ENCODE results near the gene SORCS2. TPM values are rescaled to one million over a fixed set of nuclear protein-coding genes. Genes with fewer than 3 reads are reported as not detected.

The SORCS2 gene
- total RNA-seq, 2 donors from 2014 or later = 1.0 to 4.4 TPM

- Histone ChIP-seq H3K27me3 (replicated peaks; ENCODE audit: insufficient read depth) (no peaks in the 10 kb centered on the region), H3K4me3 (no peak overlapping the region), H3K4me1 (replicated peaks) (no peaks in the 10 kb centered on the region), H3K36me3 (no peaks in the 10 kb centered on the region), H3K27ac (no peak overlapping the region), H3K9me3 (no peaks in the 10 kb centered on the region)
- intact Hi-C loops (cut with DNase I) = no loop called here
- no peak for DNase-seq (ENCODE audit: low spot score)
- WGBS = 92% methylated on average over 22 of the region's 22 CpGs
- no peak for TF ChIP-seq POLR2AphosphoS5 (IDR thresholded peaks at IDR 0.05)
- no peak for TF ChIP-seq CTCF (IDR thresholded peaks at IDR 0.05)
- no peak for TF ChIP-seq POLR2A (IDR thresholded peaks at IDR 0.05)
Measured at GRCh38 chr4:7726665-7727413, 534.5 kb downstream of the SORCS2 start.

- intact Hi-C loops (cut with DNase I) = no loop called here
- 100% methylated on average over 1 of the region's 1 CpG for WGBS
- Histone ChIP-seq H3K4me3 (no peak overlapping the region), H3K4me1 (replicated peaks) (no peaks in the 10 kb centered on the region), H3K9me3 (no peaks in the 10 kb centered on the region), H3K36me3 (no peaks in the 10 kb centered on the region), H3K27me3 (replicated peaks; ENCODE audit: insufficient read depth) (no peaks in the 10 kb centered on the region), H3K27ac (no peak overlapping the region)
- TF ChIP-seq POLR2AphosphoS5 (IDR thresholded peaks at IDR 0.05) (no peak), POLR2A (IDR thresholded peaks at IDR 0.05) (no peak), CTCF (IDR thresholded peaks at IDR 0.05) (no peak)
- DNase-seq (ENCODE audit: low spot score) = no peak
Measured at GRCh38 chr4:7727749-7728148, 535.4 kb downstream of the SORCS2 start.

- Histone ChIP-seq H3K27me3 (replicated peaks; ENCODE audit: insufficient read depth) (no peaks in the 10 kb centered on the region), H3K36me3 (no peaks in the 10 kb centered on the region), H3K9me3 (no peaks in the 10 kb centered on the region), H3K27ac (no peak overlapping the region), H3K4me3 (no peak overlapping the region), H3K4me1 (replicated peaks) (no peaks in the 10 kb centered on the region)
- WGBS = 58% methylated on average over 4 of the region's 4 CpGs
- intact Hi-C loops (cut with DNase I) = no loop called here
- no peak for TF ChIP-seq CTCF (IDR thresholded peaks at IDR 0.05)
- TF ChIP-seq POLR2AphosphoS5 (IDR thresholded peaks at IDR 0.05) = no peak
- TF ChIP-seq POLR2A (IDR thresholded peaks at IDR 0.05) = no peak
- DNase-seq (ENCODE audit: low spot score) = no peak
Measured at GRCh38 chr4:7731437-7731836, 539.1 kb downstream of the SORCS2 start.

- no peaks in the 10 kb centered on the region for H3K36me3 ChIP-seq
- H3K4me3 ChIP-seq = no peak overlapping the region
- H3K27ac ChIP-seq = no peak overlapping the region
- DNase-seq (ENCODE audit: low spot score) = no peak
- intact Hi-C loops (cut with DNase I) = no loop called here
- H3K9me3 ChIP-seq = no peaks in the 10 kb centered on the region
- no peak for TF ChIP-seq POLR2A (IDR thresholded peaks at IDR 0.05)
- TF ChIP-seq CTCF (IDR thresholded peaks at IDR 0.05) = no peak
- no peak for TF ChIP-seq POLR2AphosphoS5 (IDR thresholded peaks at IDR 0.05)
- 91% methylated on average over 9 of the region's 9 CpGs for WGBS
- no peaks in the 10 kb centered on the region for H3K27me3 ChIP-seq (replicated peaks; ENCODE audit: insufficient read depth)
- H3K4me1 ChIP-seq (replicated peaks) = no peaks in the 10 kb centered on the region
Measured at GRCh38 chr4:7732263-7732662, 539.9 kb downstream of the SORCS2 start.

- Histone ChIP-seq H3K36me3 (no peaks in the 10 kb centered on the region), H3K4me1 (replicated peaks) (no peaks in the 10 kb centered on the region), H3K9me3 (no peaks in the 10 kb centered on the region), H3K27ac (no peak overlapping the region), H3K4me3 (no peak overlapping the region), H3K27me3 (replicated peaks; ENCODE audit: insufficient read depth) (no peaks in the 10 kb centered on the region)
- no peak for DNase-seq (ENCODE audit: low spot score)
- 88% methylated on average over 17 of the region's 17 CpGs for WGBS
- intact Hi-C loops (cut with DNase I) = no loop called here
- TF ChIP-seq CTCF (IDR thresholded peaks at IDR 0.05) (no peak), POLR2AphosphoS5 (IDR thresholded peaks at IDR 0.05) (no peak), POLR2A (IDR thresholded peaks at IDR 0.05) (no peak)
Measured at GRCh38 chr4:7733201-7733600, 540.9 kb downstream of the SORCS2 start.

All from prostate gland (tissue), 2 donors.